Stimulated activated CD8-positive, alpha-beta memory T cell treated with anti-CD3 and anti-CD28 coated beads, Interleukin-7, amount 100 ng/mL, for 4 hours (primary cell): Measurements from ENCODE around the gene CYB5R2.
"Not testable (repeated sequence)": the region's sequence is repeated elsewhere in the genome, so short reads cannot be mapped to it uniquely, and the experiment has no call there.

Experiments
- DNase-seq, 2 donors: peaks; one replicate each; pipeline ENCODE4 v3.0.0-alpha.2; 2020; ENCODE audit warnings: low read depth in 2 of 2

CYB5R2 gene

DNA sequence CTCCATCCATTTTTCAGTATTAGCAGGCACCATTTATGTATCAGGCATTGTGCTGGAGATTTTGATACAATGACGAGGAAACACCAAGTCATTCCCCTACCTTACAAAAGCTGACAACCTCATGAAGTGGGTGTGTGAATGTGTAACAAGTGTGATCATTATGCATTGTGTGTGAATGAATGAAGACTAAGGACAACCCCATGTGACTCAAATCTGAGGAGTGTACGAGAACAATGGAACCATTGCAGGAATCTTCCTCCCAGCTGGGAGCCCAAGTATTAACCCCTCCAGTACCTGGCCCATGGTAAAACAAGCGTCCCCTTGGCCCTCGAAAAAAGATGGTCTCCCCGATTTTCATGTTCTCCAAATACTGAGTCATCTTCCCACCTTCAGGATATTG, 4.4 kb downstream of the CYB5R2 start:
- DNase-seq, result no peak

DNA sequence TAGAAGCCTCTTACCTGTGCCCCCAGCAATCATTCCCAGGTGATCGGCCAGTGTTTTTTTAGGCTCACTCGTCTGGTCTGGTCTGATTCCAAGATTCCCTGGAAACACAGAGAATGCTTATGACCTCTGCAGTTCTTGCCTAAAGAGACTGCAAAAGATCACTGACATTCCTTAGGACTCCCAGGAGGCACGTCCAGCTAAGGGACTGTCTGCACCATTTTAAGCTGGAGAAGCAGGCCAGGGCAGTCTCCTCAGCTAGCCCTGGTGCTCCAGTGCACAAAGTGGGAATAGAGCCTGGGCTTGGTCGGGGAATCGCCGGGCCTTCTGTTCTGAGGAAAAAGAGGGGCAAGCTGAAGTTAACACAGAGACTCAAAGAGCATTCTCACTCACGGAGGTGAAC, 4.8 kb downstream of the CYB5R2 start:
- DNase-seq, result no peak

DNA sequence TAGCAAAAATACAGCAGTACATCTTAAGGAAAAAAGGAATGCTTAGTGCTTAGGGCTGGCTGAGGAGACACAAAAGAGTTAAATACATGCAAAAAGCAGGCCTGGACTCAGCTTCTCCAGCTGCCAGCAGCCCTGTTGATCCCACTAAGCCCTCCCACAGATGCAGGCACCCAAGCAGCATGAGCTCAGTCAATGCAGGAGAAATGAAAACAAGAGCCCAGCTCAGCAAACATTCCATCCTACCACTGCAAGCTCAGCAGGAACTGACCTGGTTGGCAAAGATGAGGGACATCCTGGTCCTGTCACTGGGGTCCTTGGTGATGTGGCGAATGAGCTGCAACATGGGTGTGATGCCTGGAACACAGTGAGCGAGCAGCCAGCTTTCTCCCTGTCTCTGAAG, 5.8 kb downstream of the CYB5R2 start:
- DNase-seq, result no peak

DNA sequence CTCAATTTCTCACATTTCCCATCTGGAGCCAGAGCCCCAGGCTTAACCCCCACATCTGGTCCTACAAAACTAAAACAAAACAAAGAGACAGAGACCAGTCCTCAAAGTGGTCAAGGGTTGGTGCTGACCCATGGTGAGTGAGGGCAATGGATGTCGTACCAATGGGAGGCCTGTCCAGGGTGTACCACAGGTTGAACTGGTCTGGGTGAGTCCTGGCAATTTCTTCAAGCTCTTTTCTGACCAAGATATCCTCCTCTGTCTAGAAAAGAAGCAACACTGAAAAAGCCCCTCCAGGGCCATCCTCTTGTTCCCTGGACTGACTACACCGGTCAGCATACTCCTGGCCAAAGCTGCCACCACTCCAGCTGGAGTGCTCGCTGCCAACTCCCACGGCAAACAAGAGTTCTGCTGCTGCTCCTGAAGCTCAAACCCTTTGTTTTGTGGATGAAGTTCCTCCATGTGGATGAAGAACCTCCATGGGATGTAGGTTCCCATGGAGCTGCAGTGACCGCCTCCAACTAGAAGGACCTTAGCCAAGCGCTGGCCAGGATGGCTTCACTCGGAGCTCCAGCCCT, 6.9 kb downstream of the CYB5R2 start:
- no peak for DNase-seq

DNA sequence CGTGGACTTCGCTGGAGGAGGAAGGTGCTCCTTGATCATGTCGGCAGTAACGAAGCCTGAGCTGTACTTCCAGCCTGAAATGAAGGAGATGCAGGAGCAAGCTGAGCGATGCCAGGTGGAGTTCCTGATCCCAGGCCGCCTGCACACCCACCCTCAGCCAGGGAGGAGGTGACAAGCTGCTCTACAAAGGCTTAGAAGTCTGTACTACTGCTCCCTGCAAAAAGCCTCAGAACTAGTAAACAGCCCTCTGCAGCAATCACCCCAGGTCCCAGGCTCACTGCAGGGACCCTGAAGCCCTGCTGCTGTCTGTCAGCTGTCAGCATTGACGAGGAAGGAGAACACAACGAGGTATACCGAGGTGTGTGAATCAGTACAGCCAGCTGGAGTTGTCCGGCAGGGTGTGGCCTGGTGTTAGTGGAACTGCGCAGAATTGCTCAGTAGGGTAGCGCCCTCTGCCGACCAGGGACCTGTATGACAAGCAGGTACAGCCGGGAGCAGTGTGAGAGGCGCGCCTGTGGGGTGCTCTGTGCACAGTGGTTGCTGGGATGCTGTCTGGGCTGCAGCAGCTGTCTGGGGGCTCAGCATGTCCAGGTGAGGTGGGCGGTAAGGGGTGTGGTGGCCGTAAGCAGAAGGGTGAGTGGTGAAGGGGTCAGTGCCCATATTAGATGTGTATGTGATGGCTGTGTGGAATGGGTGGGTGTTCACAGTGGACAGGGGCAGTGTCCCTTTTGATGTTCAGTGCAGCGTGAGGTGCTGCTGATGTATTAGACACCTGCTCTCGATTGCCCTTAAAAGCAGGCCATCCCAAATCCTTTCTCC, 7.6 kb downstream of the CYB5R2 start:
- DNase-seq, result peak; percentile 21 to 29

DNA sequence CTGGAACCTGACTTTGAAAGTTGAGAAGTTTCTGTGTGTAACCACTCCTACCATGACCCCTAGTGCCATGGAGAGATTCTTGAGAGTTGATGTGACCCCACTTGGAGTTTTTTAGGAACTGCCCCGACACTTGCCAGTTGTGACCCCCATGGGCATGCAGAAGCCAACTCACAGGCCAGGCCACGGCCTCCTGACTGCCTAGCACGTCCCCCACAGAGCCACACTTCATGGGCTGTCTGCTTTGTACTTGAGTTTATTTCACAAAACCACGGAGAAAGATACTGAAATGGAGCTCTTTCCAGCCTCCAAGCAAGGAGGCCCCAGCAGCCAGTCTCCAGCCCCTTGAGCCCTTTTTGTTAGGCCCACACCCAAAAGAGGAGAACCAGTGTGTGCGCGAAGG, 8.4 kb downstream of the CYB5R2 start:
- DNase-seq, result no peak

DNA sequence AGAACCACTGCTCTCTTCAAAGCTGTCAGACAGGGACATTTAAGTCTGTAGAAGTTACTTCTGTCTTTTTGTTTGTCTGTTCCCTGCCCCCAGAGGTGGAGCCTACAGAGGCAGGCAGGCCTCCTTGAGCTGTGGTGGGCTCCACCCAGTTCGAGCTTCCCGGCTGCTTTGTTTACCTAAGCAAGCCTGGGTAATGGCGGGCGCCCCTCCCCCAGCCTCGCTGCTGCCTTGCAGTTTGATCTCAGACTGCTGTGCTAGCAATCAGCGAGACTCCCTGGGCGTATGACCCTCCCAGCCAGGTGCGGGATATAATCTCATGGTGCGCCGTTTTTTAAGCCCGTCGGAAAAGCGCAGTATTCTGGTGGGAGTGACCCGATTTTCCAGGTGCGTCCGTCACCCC, 9.8 kb downstream of the CYB5R2 start:
- not testable (repeated sequence) for DNase-seq

- no peak for DNase-seq
These were observed 15.8 kb downstream of the CYB5R2 start for GRCh38 chr11:7657306-7658025.

DNA sequence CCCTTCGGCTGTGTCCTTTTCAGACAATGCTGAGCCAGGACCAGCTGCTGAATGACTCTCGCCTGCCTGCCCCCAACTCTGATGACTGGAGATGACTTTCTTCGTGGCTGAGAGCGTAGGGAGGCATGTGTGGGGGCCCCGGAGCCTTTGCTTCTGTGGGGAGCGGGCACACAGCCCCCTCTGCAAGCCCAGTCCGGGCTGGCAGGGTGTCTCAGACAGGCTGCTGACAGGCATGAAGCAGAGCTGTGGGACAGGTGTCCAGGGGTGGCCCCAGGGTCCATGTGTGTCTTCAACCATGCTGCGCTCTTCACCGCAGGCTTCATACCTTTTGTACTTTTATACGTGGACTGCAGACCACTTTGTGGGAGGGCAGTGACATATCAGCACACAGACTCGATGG, 16.6 kb downstream of the CYB5R2 start:
- no peak for DNase-seq

DNA sequence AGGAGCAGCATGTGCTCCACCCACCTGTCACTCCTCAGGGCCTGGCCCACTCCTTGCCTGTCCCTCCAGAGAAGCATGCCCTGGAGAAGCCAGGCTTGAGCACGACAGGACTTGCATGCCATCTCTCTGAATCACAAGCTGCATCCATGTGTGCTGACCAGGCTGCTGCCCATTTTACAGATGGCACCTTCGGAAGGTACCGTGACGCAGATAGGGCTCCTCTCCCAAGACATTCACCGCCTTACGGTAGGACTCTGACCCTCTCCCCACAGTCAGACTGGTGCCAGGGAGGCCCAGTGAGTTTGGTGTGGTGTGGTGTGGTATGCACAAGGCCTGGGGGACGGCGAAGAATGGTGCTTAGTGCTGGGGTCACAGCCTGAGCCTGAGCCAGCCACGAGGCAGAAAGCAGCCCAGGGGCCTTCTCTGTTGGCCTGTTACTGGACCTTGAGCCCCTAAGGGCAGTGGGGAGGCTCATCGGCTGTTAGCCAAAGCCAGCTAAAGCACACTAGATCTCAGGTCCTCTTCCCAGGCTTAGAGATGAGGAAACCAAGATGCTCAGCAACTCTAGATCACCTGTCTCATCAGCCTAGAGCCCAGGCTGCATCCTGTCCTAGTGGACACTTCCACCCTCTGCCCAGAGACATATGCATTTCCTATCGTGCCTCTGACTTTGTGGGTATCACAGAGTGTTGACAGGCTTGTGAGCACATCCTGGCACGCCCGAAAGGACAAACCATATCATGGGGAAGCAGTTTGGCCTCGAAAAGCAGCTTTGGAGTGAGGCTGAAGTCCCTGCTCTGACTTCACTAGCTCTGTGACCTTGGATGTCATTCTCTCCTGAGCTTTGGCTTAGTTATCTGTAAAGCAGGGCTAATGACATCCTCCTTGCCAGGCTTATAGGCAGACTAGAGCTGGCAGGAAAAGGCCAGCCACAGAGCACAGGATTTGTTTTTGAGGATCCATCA, 17.8 kb downstream of the CYB5R2 start:
- DNase-seq, result no peak

DNA sequence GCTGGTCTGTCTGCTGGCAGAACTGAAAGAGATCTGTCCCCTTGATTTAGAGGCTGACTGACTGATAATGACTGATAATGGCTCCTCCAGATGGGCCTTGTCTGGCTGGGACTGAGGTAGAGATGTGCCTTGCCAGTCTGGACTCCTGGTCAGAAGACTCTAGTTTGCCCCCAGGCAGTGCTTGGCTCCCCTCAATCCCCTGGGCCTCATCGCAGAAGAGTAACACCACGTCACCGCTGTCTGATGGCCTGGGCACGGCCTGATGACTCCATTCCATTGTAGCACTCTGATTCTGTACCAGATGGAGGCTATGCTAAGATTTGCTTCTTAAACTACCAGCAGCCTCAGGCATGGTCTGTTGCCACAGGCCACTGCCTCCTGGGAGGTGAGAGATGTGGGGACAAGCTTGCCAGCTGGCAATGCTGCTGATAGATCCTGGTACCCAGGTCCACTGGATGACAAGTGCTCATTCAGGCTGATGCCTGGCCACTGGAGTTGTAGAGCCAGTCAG, 19.1 kb downstream of the CYB5R2 start:
- DNase-seq, result no peak

DNA sequence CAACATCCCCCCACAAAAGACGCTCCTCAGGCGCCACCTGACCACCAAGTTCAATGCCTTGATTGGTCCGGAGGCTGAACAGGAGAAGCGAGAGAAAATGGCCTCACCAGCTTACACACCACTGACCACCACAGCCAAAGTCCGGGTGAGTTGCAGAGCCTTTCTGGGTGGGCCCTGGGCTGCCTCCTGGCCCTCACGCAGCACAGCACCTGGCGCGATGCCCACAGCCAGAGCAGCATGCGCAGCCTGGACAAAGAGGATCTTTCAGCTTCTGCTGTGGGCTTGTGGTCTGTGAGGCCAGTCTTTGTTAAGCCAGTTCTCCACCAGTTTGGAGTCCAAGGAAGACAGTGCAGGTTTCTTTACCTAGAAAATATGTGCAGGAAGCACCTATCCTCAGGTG, 21.6 kb downstream of the CYB5R2 start:
- DNase-seq, result no peak

GRCh38 chr11:7651140-7651551, 22.2 kb downstream of the CYB5R2 start:
- DNase-seq, result no peak

DNA sequence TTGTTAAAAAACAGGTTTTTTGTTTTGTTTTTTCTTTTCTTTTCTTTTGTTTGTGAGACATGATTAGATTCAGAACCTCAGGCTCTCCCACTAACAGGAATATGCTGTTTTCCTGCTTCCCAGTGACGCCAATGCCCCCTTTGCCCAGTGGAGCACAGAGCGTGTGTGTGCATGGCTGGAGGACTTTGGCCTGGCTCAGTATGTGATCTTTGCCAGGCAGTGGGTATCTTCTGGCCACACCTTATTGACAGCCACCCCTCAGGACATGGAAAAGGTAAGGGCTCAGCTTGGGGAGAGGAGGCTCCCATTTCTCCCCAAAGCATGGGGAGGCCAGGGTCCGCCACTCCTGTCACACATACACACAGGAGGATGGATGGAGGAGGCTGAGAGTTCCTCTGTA, 25.0 kb downstream of the CYB5R2 start:
- DNase-seq, result no peak

GRCh38 chr11:7646866-7647265, 26.4 kb downstream of the CYB5R2 start:
- DNase-seq, result no peak

GRCh38 chr11:7645206-7645605, 28.1 kb downstream of the CYB5R2 start:
- DNase-seq, result no peak

DNA sequence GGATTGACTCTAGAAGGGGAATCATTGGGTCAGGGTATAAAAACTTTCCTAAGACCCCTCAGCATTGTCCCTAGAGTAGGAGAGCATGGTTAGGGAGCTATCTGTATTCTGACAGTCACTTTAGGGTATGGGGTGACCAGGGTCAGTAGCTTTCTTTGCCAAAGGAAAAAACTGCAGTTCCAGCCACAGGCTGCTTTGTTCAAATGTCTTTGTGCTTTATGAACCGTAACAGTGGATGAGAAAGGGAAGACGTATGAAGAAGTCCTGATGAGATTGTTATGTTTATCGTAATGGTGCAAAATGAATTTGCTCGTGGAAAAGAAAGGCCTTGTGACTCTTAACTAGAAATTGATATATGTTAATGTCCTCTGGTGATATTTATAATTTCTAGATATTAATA, 30.0 kb downstream of the CYB5R2 start:
- no peak for DNase-seq

GRCh38 chr11:7642747-7643146, 30.6 kb downstream of the CYB5R2 start:
- no peak for DNase-seq

- no peak for DNase-seq
These were observed 32.5 kb downstream of the CYB5R2 start for GRCh38 chr11:7640816-7641215.

- DNase-seq, result no peak
These were observed 33.7 kb downstream of the CYB5R2 start for GRCh38 chr11:7639643-7640025.
